ENCODE results near the gene TENT5A. TPM values are rescaled to one million over a fixed set of nuclear protein-coding genes. Genes with fewer than 3 reads are reported as not detected.
"Not testable (repeated sequence)": the region's sequence is repeated elsewhere in the genome, so short reads cannot be mapped to it uniquely, and the experiment has no call there.

The TENT5A gene
- total RNA-seq, 2 donors from 2014 or later = 20.1 to 32.8 TPM

- TF ChIP-seq CTCF (IDR thresholded peaks at IDR 0.05) = no peak
- no peaks in the 10 kb centered on the region for H3K9me3 ChIP-seq
- H3K27ac ChIP-seq = no peak overlapping the region
- peaks cover 4% of the 10 kb centered on the region for H3K4me1 ChIP-seq
- H3K9ac ChIP-seq (ENCODE audit: low read depth in 2 of 2, low read length in 2 of 2) = no peak overlapping the region
- no peaks in the 10 kb centered on the region for H3K27me3 ChIP-seq
- no peaks in the 10 kb centered on the region for H3K36me3 ChIP-seq
- intact Hi-C loops (cut with DNase I) = no loop called here
- DNase-seq = no peak
- H3K4me3 ChIP-seq = no peak overlapping the region
Observed at GRCh38 chr6:81783893-81784292, 31.4 kb upstream of the TENT5A start.

GRCh38 chr6:81781624-81782023 is 29.1 kb upstream of the TENT5A start:
- H3K9me3 ChIP-seq = no peaks in the 10 kb centered on the region
- no peak overlapping the region for H3K27ac ChIP-seq
- H3K4me1 ChIP-seq = peaks cover 4% of the 10 kb centered on the region
- TF ChIP-seq CTCF (IDR thresholded peaks at IDR 0.05) = no peak
- no peak overlapping the region for H3K9ac ChIP-seq (ENCODE audit: low read depth in 2 of 2, low read length in 2 of 2)
- intact Hi-C loops (cut with DNase I) = no loop called here
- H3K4me3 ChIP-seq = no peak overlapping the region
- H3K36me3 ChIP-seq = no peaks in the 10 kb centered on the region
- no peak for DNase-seq
- H3K27me3 ChIP-seq = no peaks in the 10 kb centered on the region

- intact Hi-C loops (cut with DNase I) = no loop called here
- Histone ChIP-seq H3K27me3 (no peaks in the 10 kb centered on the region), H3K9ac (ENCODE audit: low read depth in 2 of 2, low read length in 2 of 2) (no peak overlapping the region), H3K4me3 (no peak overlapping the region), H3K4me1 (no peaks in the 10 kb centered on the region), H3K27ac (no peak overlapping the region), H3K9me3 (no peaks in the 10 kb centered on the region), H3K36me3 (no peaks in the 10 kb centered on the region)
- TF ChIP-seq CTCF (IDR thresholded peaks at IDR 0.05) = no peak
- DNase-seq = no peak
Observed at GRCh38 chr6:81777586-81778268, 25.2 kb upstream of the TENT5A start.

- DNase-seq; H3K36me3 ChIP-seq; H3K4me3 ChIP-seq; H3K9ac ChIP-seq (ENCODE audit: low read depth in 2 of 2, low read length in 2 of 2); H3K27ac ChIP-seq; H3K27me3 ChIP-seq; H3K4me1 ChIP-seq; H3K9me3 ChIP-seq; intact Hi-C loops (cut with DNase I): not testable (repeated sequence)
Observed at GRCh38 chr6:81776219-81776618, 23.7 kb upstream of the TENT5A start.

- Histone ChIP-seq H3K9ac (ENCODE audit: low read depth in 2 of 2, low read length in 2 of 2) (no peak overlapping the region), H3K36me3 (no peaks in the 10 kb centered on the region), H3K9me3 (no peaks in the 10 kb centered on the region), H3K27ac (no peak overlapping the region), H3K4me1 (no peaks in the 10 kb centered on the region), H3K27me3 (no peaks in the 10 kb centered on the region), H3K4me3 (no peak overlapping the region)
- intact Hi-C loops (cut with DNase I) = no loop called here
- TF ChIP-seq CTCF (IDR thresholded peaks at IDR 0.05) = no peak
- peak; percentile 47 for DNase-seq
Observed at GRCh38 chr6:81774542-81774941, 22.1 kb upstream of the TENT5A start.

- Histone ChIP-seq H3K27me3 (no peaks in the 10 kb centered on the region), H3K9me3 (no peaks in the 10 kb centered on the region), H3K4me3 (no peak overlapping the region), H3K9ac (ENCODE audit: low read depth in 2 of 2, low read length in 2 of 2) (no peak overlapping the region), H3K4me1 (no peaks in the 10 kb centered on the region), H3K36me3 (no peaks in the 10 kb centered on the region), H3K27ac (no peak overlapping the region)
- no peak for DNase-seq
- TF ChIP-seq CTCF (IDR thresholded peaks at IDR 0.05) = no peak
- intact Hi-C loops (cut with DNase I) = no loop called here
Observed at GRCh38 chr6:81773887-81774286, 21.4 kb upstream of the TENT5A start.

Measured in colonic mucosa (tissue), 4 donors.